MCF 10A (cell line): ENCODE measurements around the gene KCNMA1. TPM values are rescaled to one million over a fixed set of nuclear protein-coding genes. Genes with fewer than 3 reads are reported as not detected.
A peak's percentile ranks its signal among the peaks of the same experiment; 100 is the strongest.

Experiments used
- BruUV-seq: library from RNA; stranded (reverse); fragments of 400-500 nt; replicated peaks from 2 replicates; lab custom pipeline; 2021; lab: Mats Ljungman, UMichigan
- CTCF ChIA-PET: fragments of 300-600 bp; sonication (Branson Sonifier 250); formaldehyde crosslinking; extraction: SDS; loops from one replicate; lab custom pipeline; 2021; ENCODE audit warnings: antibody characterized with exemption, inconsistent platforms; lab: Yijun Ruan, JAX
- POLR2A ChIA-PET: fragments of 300-600, 350-650 bp; sonication (Branson Sonifier 250); formaldehyde crosslinking; extraction: SDS; loops from one replicate; lab custom pipeline; 2020; ENCODE audit warnings: antibody characterized with exemption, inconsistent platforms; lab: Yijun Ruan, JAX
- DNase-seq: peaks from one replicate; pipeline ENCODE4 v3.0.0-alpha.2; 2018; ENCODE audit not compliant: unreplicated experiment
- H3K27ac Mint-ChIP-seq: one replicate; pipeline ENCODE4 v1.8.0; 2022; ENCODE audit warnings: mild to moderate bottlenecking, low read depth, mixed read lengths; ENCODE audit not compliant: unreplicated experiment
- H3K27me3 Mint-ChIP-seq: one replicate; pipeline ENCODE4 v1.8.0; 2022; ENCODE audit warnings: mixed read lengths; ENCODE audit not compliant: insufficient read depth, unreplicated experiment
- H3K36me3 Mint-ChIP-seq: one replicate; pipeline ENCODE4 v1.8.0; 2022; ENCODE audit warnings: mild to moderate bottlenecking, moderate library complexity, mixed read lengths; ENCODE audit not compliant: insufficient read depth, unreplicated experiment
- H3K4me1 Mint-ChIP-seq: one replicate; pipeline ENCODE4 v1.8.0; 2022; ENCODE audit warnings: mixed read lengths; ENCODE audit not compliant: insufficient read depth, unreplicated experiment
- H3K4me3 Mint-ChIP-seq: one replicate; pipeline ENCODE4 v1.8.0; 2022; ENCODE audit warnings: mild to moderate bottlenecking, moderate library complexity, mixed read lengths; ENCODE audit not compliant: unreplicated experiment
- H3K9me3 Mint-ChIP-seq: one replicate; pipeline ENCODE4 v1.8.0; 2022; ENCODE audit warnings: mixed read lengths; ENCODE audit not compliant: unreplicated experiment
- CTCF ChIP-seq: fragments of 200-600 bp; IDR thresholded peaks from one replicate; pipeline ENCODE4 v1.8.0; 2022; ENCODE audit warnings: antibody characterized with exemption, mild to moderate bottlenecking; ENCODE audit not compliant: unreplicated experiment
- intact Hi-C: fragments of 100-400 bp; cut with micrococcal nuclease; formaldehyde crosslinking; loops from 2 replicates; pipeline ENCODE4 v1.14.1; 2022
- total RNA-seq: library from RNA; stranded (reverse); gene quantifications from 2 replicates; pipeline ENCODE4 v1.2.3, GENCODE V29; 2022

The KCNMA1 gene
- total RNA-seq, 1 experiment from 2014 or later, result 7.5 TPM

- Mint-ChIP-seq H3K36me3 (no peaks in the 10 kb centered on the region), H3K9me3 (no peaks in the 10 kb centered on the region), H3K4me1 (peaks cover 7% of the 10 kb centered on the region), H3K4me3 (no peak overlapping the region), H3K27ac (no peak overlapping the region), H3K27me3 (no peaks in the 10 kb centered on the region)
- peak; percentile 51 for DNase-seq
- TF ChIP-seq CTCF, result no peak
- ChIA-PET POLR2A (interaction anchor here (1.4 kb wide), 1 partner anchor 18 kb away, joined by 4 read pairs; no protein-coding TSS in a partner anchor), CTCF (no interaction called here)
- no TSS peak for BruUV-seq
- intact Hi-C loops, result no loop called here
These were observed 72.6 kb downstream of the KCNMA1 start for GRCh38 chr10:77564731-77565589.

- ChIA-PET POLR2A (interaction anchor here (1.4 kb wide), 1 partner anchor 17 kb away, joined by 4 read pairs; no protein-coding TSS in a partner anchor), CTCF (interaction anchor here (0.6 to 0.7 kb wide), 2 partner anchors 11 to 104 kb away, joined by 3 to 4 read pairs; no protein-coding TSS in a partner anchor)
- Mint-ChIP-seq H3K4me1 (peaks cover 7% of the 10 kb centered on the region), H3K9me3 (no peaks in the 10 kb centered on the region), H3K27ac (no peak overlapping the region), H3K27me3 (no peaks in the 10 kb centered on the region), H3K4me3 (no peak overlapping the region), H3K36me3 (no peaks in the 10 kb centered on the region)
- TF ChIP-seq CTCF, result no peak
- intact Hi-C loops, result no loop called here
- BruUV-seq, result no TSS peak
- no peak for DNase-seq
These were observed 73.9 kb downstream of the KCNMA1 start for GRCh38 chr10:77563638-77564270.

- intact Hi-C loops, result no loop called here
- Mint-ChIP-seq H3K36me3 (no peaks in the 10 kb centered on the region), H3K27ac (no peak overlapping the region), H3K4me1 (peaks cover 7% of the 10 kb centered on the region), H3K4me3 (no peak overlapping the region), H3K27me3 (no peaks in the 10 kb centered on the region), H3K9me3 (no peaks in the 10 kb centered on the region)
- POLR2A ChIA-PET, result interaction anchor here (1.2 kb wide), 1 partner anchor 37 kb away, joined by 3 read pairs; no protein-coding TSS in a partner anchor
- BruUV-seq, result no TSS peak
- DNase-seq, result no peak
- no peak for TF ChIP-seq CTCF
- CTCF ChIA-PET, result interaction anchor here (0.6 to 0.7 kb wide), 2 partner anchors 10 to 103 kb away, joined by 3 to 4 read pairs; no protein-coding TSS in a partner anchor
These were observed 74.9 kb downstream of the KCNMA1 start for GRCh38 chr10:77562742-77563141.

- H3K36me3 Mint-ChIP-seq, result no peaks in the 10 kb centered on the region
- peaks cover 7% of the 10 kb centered on the region for H3K4me1 Mint-ChIP-seq
- H3K9me3 Mint-ChIP-seq, result no peaks in the 10 kb centered on the region
- no TSS peak for BruUV-seq
- H3K27me3 Mint-ChIP-seq, result no peaks in the 10 kb centered on the region
- no peak for DNase-seq
- POLR2A ChIA-PET, result interaction anchor here (1.2 kb wide), 1 partner anchor 36 kb away, joined by 3 read pairs; no protein-coding TSS in a partner anchor
- no peak overlapping the region for H3K27ac Mint-ChIP-seq
- intact Hi-C loops, result no loop called here
- H3K4me3 Mint-ChIP-seq, result no peak overlapping the region
- TF ChIP-seq CTCF, result no peak
- CTCF ChIA-PET, result interaction anchor here (0.6 kb wide), 1 partner anchor 396 kb away, joined by 3 read pairs; no protein-coding TSS in a partner anchor
These were observed 75.6 kb downstream of the KCNMA1 start for GRCh38 chr10:77561991-77562390.
